ENCODE data around the gene PIGN.

DNA sequence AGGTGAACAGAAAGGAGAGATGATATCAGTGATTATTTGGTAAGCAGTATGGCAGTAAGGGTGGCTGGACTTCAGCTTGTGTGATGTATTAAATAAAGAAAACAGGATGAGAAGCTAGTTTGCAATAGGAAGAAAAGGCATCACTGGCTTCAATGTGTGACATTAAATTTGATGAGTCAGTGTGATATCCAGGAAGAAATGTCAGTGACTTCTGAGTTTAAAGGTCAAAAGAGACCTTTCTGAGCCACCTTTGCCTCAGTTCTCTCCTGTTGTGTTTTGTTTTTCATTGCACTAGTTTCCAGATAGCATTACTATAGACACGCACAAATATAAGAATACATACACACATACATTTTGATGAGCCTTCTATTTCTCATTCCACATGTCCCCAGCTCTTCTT lies 105.6 kb downstream of the PIGN start:
- TF ChIP-seq CTCF (IDR thresholded peaks at IDR 0.05; ENCODE audit: extremely low read depth in 1 of 2, insufficient read depth in 1 of 2, low read depth in 1 of 2, low read length in 2 of 2) (no peak), EZH2 (IDR thresholded peaks at IDR 0.05; ENCODE audit: borderline replicate concordance, low read depth, low read length, severe bottlenecking) (no peak), POLR2AphosphoS5 (IDR thresholded peaks at IDR 0.05; ENCODE audit: insufficient read depth, low read depth, low read length) (no peak), FOS (IDR thresholded peaks at IDR 0.05; ENCODE audit: borderline replicate concordance, insufficient read depth, low read length) (peak; percentile 6), MAX (IDR thresholded peaks at IDR 0.05; ENCODE audit: insufficient read depth, insufficient read length) (no peak), POLR2A (IDR thresholded peaks at IDR 0.05; ENCODE audit: low read depth, low read length) (no peak), JUN (IDR thresholded peaks at IDR 0.05; ENCODE audit: borderline replicate concordance, insufficient read depth, insufficient read length, low read depth) (no peak), GATA2 (IDR thresholded peaks at IDR 0.05; ENCODE audit: insufficient read depth, insufficient read length, low read depth, low read length) (no peak), MYC (IDR thresholded peaks at IDR 0.05; ENCODE audit: low read depth, low read length) (no peak)

Measured in endothelial cell of umbilical vein (primary cell).